ENCODE data around the gene NUP35. TPM values are rescaled to one million over a fixed set of nuclear protein-coding genes. Genes with fewer than 3 reads are reported as not detected.
"Not testable (repeated sequence)": the region's sequence is repeated elsewhere in the genome, so short reads cannot be mapped to it uniquely, and the experiment has no call there.

Gene NUP35
- total and polyA plus RNA-seq, 2 donors (not counting 1 experiment from before 2014, with no cell fraction given) = 8.9 to 10.0 TPM

GRCh38 chr2:183149489-183149888 lies 25.2 kb downstream of the NUP35 start:
- no peak overlapping the region for H3K9ac ChIP-seq (ENCODE audit: insufficient read depth, low read length)
- H3K9me3 ChIP-seq (ENCODE audit: control insufficient read depth, insufficient read depth, low read depth, low read length) = no peaks in the 10 kb centered on the region
- H4K20me1 ChIP-seq (ENCODE audit: control insufficient read depth, extremely low read depth, insufficient read depth, low read length) = no peaks in the 10 kb centered on the region
- H3K27ac ChIP-seq (ENCODE audit: insufficient read depth, low read length) = no peak overlapping the region
- no peak overlapping the region for H2AFZ ChIP-seq (ENCODE audit: low read length)
- H3K4me2 ChIP-seq (ENCODE audit: extremely low read depth, insufficient read depth, low read length) = no peak overlapping the region
- peak; percentile 35 to 83 for DNase-seq (ENCODE audit: low read depth in 2 of 2)
- H3K4me1 ChIP-seq (ENCODE audit: control insufficient read depth, extremely low read depth, insufficient read depth, low read length) = no peaks in the 10 kb centered on the region
- TF ChIP-seq EZH2 (IDR thresholded peaks at IDR 0.05; ENCODE audit: low read length, missing control alignments) = no peak
- no peak for TF ChIP-seq CTCF (conservative IDR thresholded peaks at IDR 0.05 in 1 of 2, IDR thresholded peaks at IDR 0.05 in 1 of 2; ENCODE audit: low read depth in 1 of 2, low read length in 2 of 2)
- H3K4me3 ChIP-seq (replicated peaks in 1 of 4; ENCODE audit: control extremely low read depth in 1 of 4, insufficient read depth in 1 of 4, low read depth in 3 of 4, low read length in 4 of 4) = no peak overlapping the region
- no peaks in the 10 kb centered on the region for H3K36me3 ChIP-seq (ENCODE audit: control insufficient read depth, insufficient read depth, low read length)
- no peaks in the 10 kb centered on the region for H3K27me3 ChIP-seq (ENCODE audit: control insufficient read depth, insufficient read depth, low read length)
- H3K79me2 ChIP-seq (ENCODE audit: control insufficient read depth, insufficient read depth, low read length) = peaks cover 3% of the 10 kb centered on the region

GRCh38 chr2:183152280-183152679 lies 28.0 kb downstream of the NUP35 start:
- not testable (repeated sequence) for H3K36me3 ChIP-seq (ENCODE audit: control insufficient read depth, insufficient read depth, low read length); H3K4me3 ChIP-seq (replicated peaks in 1 of 4; ENCODE audit: control extremely low read depth in 1 of 4, insufficient read depth in 1 of 4, low read depth in 3 of 4, low read length in 4 of 4); DNase-seq (ENCODE audit: low read depth in 2 of 2); H3K27ac ChIP-seq (ENCODE audit: insufficient read depth, low read length); H3K4me1 ChIP-seq (ENCODE audit: control insufficient read depth, extremely low read depth, insufficient read depth, low read length); H4K20me1 ChIP-seq (ENCODE audit: control insufficient read depth, extremely low read depth, insufficient read depth, low read length); H3K79me2 ChIP-seq (ENCODE audit: control insufficient read depth, insufficient read depth, low read length); H3K9me3 ChIP-seq (ENCODE audit: control insufficient read depth, insufficient read depth, low read depth, low read length); H3K9ac ChIP-seq (ENCODE audit: insufficient read depth, low read length); H3K27me3 ChIP-seq (ENCODE audit: control insufficient read depth, insufficient read depth, low read length); H3K4me2 ChIP-seq (ENCODE audit: extremely low read depth, insufficient read depth, low read length); H2AFZ ChIP-seq (ENCODE audit: low read length)

- H3K27me3 ChIP-seq (ENCODE audit: control insufficient read depth, insufficient read depth, low read length) = no peaks in the 10 kb centered on the region
- no peaks in the 10 kb centered on the region for H3K9me3 ChIP-seq (ENCODE audit: control insufficient read depth, insufficient read depth, low read depth, low read length)
- no peak overlapping the region for H2AFZ ChIP-seq (ENCODE audit: low read length)
- H3K36me3 ChIP-seq (ENCODE audit: control insufficient read depth, insufficient read depth, low read length) = no peaks in the 10 kb centered on the region
- no peak overlapping the region for H3K4me3 ChIP-seq (replicated peaks in 1 of 4; ENCODE audit: control extremely low read depth in 1 of 4, insufficient read depth in 1 of 4, low read depth in 3 of 4, low read length in 4 of 4)
- no peak overlapping the region for H3K27ac ChIP-seq (ENCODE audit: insufficient read depth, low read length)
- H3K9ac ChIP-seq (ENCODE audit: insufficient read depth, low read length) = no peak overlapping the region
- no peak for DNase-seq (ENCODE audit: low read depth in 2 of 2)
- peaks cover 2% of the 10 kb centered on the region for H3K79me2 ChIP-seq (ENCODE audit: control insufficient read depth, insufficient read depth, low read length)
- no peaks in the 10 kb centered on the region for H3K4me1 ChIP-seq (ENCODE audit: control insufficient read depth, extremely low read depth, insufficient read depth, low read length)
- no peak overlapping the region for H3K4me2 ChIP-seq (ENCODE audit: extremely low read depth, insufficient read depth, low read length)
- H4K20me1 ChIP-seq (ENCODE audit: control insufficient read depth, extremely low read depth, insufficient read depth, low read length) = no peaks in the 10 kb centered on the region
- TF ChIP-seq EZH2 (IDR thresholded peaks at IDR 0.05; ENCODE audit: low read length, missing control alignments) (no peak), CTCF (conservative IDR thresholded peaks at IDR 0.05 in 1 of 2, IDR thresholded peaks at IDR 0.05 in 1 of 2; ENCODE audit: low read depth in 1 of 2, low read length in 2 of 2) (no peak)
Measured at GRCh38 chr2:183153967-183154366, 29.7 kb downstream of the NUP35 start.

- not testable (repeated sequence) for H3K79me2 ChIP-seq (ENCODE audit: control insufficient read depth, insufficient read depth, low read length); H3K27me3 ChIP-seq (ENCODE audit: control insufficient read depth, insufficient read depth, low read length); H3K4me2 ChIP-seq (ENCODE audit: extremely low read depth, insufficient read depth, low read length); DNase-seq (ENCODE audit: low read depth in 2 of 2); H3K36me3 ChIP-seq (ENCODE audit: control insufficient read depth, insufficient read depth, low read length); H3K4me3 ChIP-seq (replicated peaks in 1 of 4; ENCODE audit: control extremely low read depth in 1 of 4, insufficient read depth in 1 of 4, low read depth in 3 of 4, low read length in 4 of 4); H4K20me1 ChIP-seq (ENCODE audit: control insufficient read depth, extremely low read depth, insufficient read depth, low read length); H3K27ac ChIP-seq (ENCODE audit: insufficient read depth, low read length); H2AFZ ChIP-seq (ENCODE audit: low read length); H3K9me3 ChIP-seq (ENCODE audit: control insufficient read depth, insufficient read depth, low read depth, low read length); H3K4me1 ChIP-seq (ENCODE audit: control insufficient read depth, extremely low read depth, insufficient read depth, low read length); H3K9ac ChIP-seq (ENCODE audit: insufficient read depth, low read length)
Measured at GRCh38 chr2:183154772-183155171, 30.5 kb downstream of the NUP35 start.
